Measurements from ENCODE around the gene RHO.

- TF ChIP-seq CTCF (IDR thresholded peaks at IDR 0.05; ENCODE audit: low read length) (no peak), EZH2phosphoT487 (IDR thresholded peaks at IDR 0.05; ENCODE audit: low read length) (no peak), EZH2 (optimal IDR thresholded peaks at IDR 0.05; ENCODE audit: low read depth, low read length) (no peak)
Observed at GRCh38 chr3:129514563-129514962, 13.9 kb upstream of the RHO start.

All from MM.1S (cell line).